ENCODE results near the gene YES1.

- TF ChIP-seq JUND (IDR thresholded peaks at IDR 0.05) (no peak), SP1 (IDR thresholded peaks at IDR 0.05) (no peak), CTCF (IDR thresholded peaks at IDR 0.05; ENCODE audit: low read depth, low read length, missing input control) (no peak), ATF3 (IDR thresholded peaks at IDR 0.05) (no peak), YY1 (IDR thresholded peaks at IDR 0.05) (no peak), RAD21 (IDR thresholded peaks at IDR 0.05) (no peak), GABPA (IDR thresholded peaks at IDR 0.05 in 1 of 2, conservative IDR thresholded peaks at IDR 0.05 in 1 of 2) (no peak), MAX (IDR thresholded peaks at IDR 0.05) (no peak)
Measured at GRCh38 chr18:837922-838321, 25.9 kb upstream of the YES1 start.

Data from liver (tissue), 3 donors.